Measurements from ENCODE around the gene ATP6V1B1.

The ATP6V1B1 gene

DNA sequence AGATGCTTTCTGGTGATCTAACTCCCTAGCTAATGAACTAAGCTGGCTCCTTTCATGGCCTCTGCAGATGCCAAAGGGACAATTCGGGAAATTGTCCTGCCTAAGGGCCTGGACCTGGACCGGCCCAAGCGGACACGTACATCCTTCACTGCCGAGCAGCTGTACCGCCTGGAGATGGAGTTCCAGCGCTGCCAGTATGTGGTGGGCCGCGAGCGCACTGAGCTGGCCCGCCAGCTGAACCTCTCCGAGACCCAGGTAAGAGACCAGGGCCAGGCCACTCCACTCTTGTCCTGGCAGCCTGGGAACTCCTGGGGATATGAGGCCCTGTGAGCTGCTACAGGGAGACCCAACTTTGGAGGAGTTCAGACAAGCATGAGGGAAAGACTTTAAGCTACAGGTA is 14.7 kb upstream of the ATP6V1B1 start:
- no peak for DNase-seq (ENCODE audit: low read depth)
- H3K4me3 ChIP-seq (ENCODE audit: low read length) = no peak overlapping the region
- TF ChIP-seq, protein P1, sequence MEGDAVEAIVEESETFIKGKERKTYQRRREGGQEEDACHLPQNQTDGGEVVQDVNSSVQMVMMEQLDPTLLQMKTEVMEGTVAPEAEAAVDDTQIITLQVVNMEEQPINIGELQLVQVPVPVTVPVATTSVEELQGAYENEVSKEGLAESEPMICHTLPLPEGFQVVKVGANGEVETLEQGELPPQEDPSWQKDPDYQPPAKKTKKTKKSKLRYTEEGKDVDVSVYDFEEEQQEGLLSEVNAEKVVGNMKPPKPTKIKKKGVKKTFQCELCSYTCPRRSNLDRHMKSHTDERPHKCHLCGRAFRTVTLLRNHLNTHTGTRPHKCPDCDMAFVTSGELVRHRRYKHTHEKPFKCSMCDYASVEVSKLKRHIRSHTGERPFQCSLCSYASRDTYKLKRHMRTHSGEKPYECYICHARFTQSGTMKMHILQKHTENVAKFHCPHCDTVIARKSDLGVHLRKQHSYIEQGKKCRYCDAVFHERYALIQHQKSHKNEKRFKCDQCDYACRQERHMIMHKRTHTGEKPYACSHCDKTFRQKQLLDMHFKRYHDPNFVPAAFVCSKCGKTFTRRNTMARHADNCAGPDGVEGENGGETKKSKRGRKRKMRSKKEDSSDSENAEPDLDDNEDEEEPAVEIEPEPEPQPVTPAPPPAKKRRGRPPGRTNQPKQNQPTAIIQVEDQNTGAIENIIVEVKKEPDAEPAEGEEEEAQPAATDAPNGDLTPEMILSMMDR (conservative IDR thresholded peaks at IDR 0.05; ENCODE audit: low read length) = no peak

DNA sequence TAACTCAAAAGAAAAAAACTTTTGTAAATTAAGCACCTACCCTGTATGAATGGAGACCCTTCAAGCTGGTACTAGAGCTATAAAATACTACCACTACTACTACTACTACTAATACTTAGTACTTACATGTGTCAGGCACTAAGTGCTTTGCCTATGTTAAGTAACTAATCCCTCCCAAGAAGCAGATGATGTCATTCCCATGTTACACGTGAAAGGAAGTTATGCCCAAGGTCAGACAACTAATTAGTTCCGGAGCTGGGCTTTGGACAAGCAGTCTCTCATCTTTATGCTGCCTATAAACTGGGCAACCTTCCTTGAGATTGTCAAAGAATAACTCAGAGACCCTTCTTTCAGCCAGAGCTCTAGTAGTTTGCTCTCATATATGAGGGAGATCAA is 13.9 kb upstream of the ATP6V1B1 start:
- peak; percentile 27 for DNase-seq (ENCODE audit: low read depth)
- no peak overlapping the region for H3K4me3 ChIP-seq (ENCODE audit: low read length)
- TF ChIP-seq, protein P1 (conservative IDR thresholded peaks at IDR 0.05; ENCODE audit: low read length) = no peak

DNA sequence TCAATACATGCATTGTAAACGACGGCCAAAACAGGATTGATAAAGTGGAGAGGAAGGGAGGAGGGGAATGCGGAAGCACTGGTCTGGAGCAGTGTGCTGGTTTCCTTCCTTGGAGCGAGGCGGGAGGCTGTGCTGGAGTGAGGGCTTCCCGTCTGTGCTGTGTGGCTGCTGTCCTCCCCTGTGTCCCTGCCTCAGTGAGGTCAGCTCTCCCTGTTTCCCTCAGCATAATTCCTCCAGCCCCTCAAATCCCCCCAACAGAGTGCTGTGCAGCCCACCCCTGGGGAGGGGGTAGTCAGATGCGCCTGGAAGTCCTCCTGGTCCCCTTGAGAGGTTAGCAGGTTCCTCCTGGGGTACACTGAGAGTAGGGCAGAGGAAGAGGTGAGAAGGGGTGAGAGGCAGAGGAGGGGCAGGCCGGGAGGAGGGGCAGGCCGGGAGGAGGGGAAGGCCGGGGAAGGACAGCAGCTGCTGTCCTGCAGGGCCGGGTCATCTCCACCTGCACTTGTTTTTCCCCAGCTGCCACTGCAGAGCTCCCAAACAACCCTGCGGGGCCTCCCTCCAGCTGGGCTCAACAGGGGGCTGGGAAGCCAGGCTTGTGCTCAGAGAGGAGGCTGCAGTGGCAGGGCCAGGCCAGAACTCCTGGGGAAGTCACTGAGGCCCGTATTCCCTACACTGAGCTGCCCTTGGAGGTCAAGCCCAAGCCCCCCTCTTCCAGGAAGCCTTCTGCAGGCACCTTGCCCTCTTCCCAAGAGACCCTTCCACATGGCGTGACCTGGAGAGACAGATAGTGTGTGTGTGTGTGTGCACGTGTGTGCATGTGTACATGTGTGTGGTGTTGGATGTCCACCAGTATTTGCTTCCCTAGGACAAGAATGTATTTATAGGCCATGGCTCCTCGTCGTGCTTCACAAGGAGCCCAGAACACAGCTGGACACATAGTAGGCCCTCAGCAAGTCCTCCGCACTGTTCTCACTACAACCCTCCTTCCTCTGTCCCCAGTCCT is 13.2 kb upstream of the ATP6V1B1 start:
- TF ChIP-seq, protein P1 (conservative IDR thresholded peaks at IDR 0.05; ENCODE audit: low read length) = no peak
- no peak for DNase-seq (ENCODE audit: low read depth)

DNA sequence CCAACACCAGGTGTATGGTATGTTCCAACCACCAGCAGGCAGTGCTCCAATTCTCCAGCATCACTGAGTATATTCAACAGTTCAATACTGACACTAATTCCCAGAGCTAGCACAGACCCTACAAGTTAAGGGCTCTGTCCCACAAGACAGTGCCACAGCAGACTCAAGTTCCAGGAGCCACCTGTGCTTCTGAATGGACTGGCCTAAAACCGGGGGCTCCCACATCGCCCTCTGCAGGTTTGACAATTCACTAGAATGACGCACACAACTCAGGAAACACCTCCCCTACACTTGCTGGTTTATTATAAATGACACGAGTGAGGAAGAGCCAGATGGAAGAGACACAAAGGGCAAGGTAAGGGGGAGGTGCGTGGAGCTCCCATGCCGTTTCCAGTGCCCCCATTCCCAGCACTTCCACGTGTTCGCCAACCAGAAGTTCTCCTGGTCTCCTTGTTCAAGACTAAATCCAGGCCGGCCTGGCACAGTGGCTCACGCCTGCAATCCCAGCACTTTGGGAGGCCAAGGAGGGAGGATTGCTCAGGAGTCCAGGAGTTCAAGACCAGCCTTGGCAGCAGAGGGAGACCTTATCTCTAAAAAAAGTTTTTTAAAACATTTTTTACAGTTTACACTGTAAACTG is 12.2 kb upstream of the ATP6V1B1 start:
- DNase-seq (ENCODE audit: low read depth) = no peak
- TF ChIP-seq, protein P1 (conservative IDR thresholded peaks at IDR 0.05; ENCODE audit: low read length) = 0 out of 2 replicates have a peak, but pooled peaks have one; percentile 14
- no peak overlapping the region for H3K4me3 ChIP-seq (ENCODE audit: low read length)

More for the DNA sequence above, 13.2 kb upstream of the ATP6V1B1 start:
- H3K4me3 ChIP-seq (ENCODE audit: low read length) = no peak overlapping the region

DNA sequence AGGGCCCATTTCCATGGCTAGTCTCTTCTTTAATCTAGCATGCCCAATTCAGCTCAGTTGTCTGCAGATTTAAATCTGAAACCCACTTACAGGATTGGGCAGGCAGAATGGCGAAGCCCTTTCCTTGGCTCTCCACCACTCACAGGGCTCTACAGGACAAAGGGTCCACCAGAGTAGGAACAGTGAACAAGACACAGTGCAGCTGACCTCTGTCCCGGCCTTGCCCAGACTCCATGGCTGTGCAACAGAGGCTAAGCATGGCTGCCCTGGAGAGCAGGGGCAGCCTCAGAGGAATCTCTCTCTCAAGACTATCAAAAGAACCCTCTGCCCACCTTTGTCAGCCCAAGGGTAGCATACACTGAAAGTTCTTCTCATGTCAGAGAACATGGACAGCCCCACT is 9.7 kb upstream of the ATP6V1B1 start:
- no peak overlapping the region for H3K4me3 ChIP-seq (ENCODE audit: low read length)
- no peak for DNase-seq (ENCODE audit: low read depth)
- TF ChIP-seq, protein P1 (conservative IDR thresholded peaks at IDR 0.05; ENCODE audit: low read length) = no peak

DNA sequence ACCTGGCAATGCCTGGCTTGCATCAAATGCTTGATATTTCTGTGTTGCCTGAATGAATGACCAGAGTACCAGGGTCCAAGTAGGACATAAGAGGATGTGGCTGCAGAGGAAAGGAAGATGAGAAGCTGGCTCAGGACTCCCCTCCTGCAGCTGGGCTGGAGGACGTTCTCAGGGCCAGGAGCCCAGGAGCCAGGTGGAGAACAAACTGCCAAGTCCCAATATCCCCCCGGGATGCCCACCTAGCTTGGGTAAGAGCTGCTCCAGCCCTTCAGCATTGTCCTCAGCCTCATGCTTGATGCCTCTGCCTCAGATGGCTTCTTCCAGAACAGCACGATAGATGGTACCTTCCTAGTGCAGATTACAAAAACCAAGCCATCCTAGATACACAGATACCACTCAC is 8.6 kb upstream of the ATP6V1B1 start:
- DNase-seq (ENCODE audit: low read depth) = no peak
- TF ChIP-seq, protein P1 (conservative IDR thresholded peaks at IDR 0.05; ENCODE audit: low read length) = no peak
- no peak overlapping the region for H3K4me3 ChIP-seq (ENCODE audit: low read length)
